Measurements from ENCODE around the gene SLC4A9. TPM values are rescaled to one million over a fixed set of nuclear protein-coding genes. Genes with fewer than 3 reads are reported as not detected.
A peak's percentile ranks its signal among the peaks of the same experiment; 100 is the strongest.
"Not testable (repeated sequence)": the region's sequence is repeated elsewhere in the genome, so short reads cannot be mapped to it uniquely, and the experiment has no call there.

The SLC4A9 gene
- total and polyA plus RNA-seq, 2 experiments from 2014 or later: not detected

DNA sequence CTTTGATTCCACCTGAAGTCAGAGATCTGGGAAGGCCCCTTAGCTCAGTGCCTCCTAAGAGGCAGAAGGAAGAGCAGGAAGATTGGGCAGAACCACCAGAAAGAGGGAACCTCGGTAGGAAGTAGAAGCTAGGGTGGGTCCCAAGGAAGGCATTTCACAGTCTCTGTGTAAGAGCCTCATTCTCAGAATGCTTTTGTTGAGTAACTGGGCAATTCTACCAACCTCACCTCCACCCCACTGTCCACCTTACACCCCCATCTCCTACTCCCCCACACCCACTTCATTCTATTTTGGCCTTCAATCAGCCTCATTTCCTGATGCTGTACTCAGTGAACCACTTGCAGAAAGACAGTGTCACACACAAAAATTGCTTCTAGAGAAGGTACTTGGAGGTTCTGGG, 17.1 kb upstream of the SLC4A9 start:
- Histone ChIP-seq H3K27me3 (peaks cover 10% of the 10 kb centered on the region), H3K4me3 (no peak overlapping the region), H3K27ac (no peak overlapping the region), H3K36me3 (no peaks in the 10 kb centered on the region), H3K9me3 (ENCODE audit: low read depth) (no peaks in the 10 kb centered on the region), H3K4me1 (ENCODE audit: low read depth) (peaks cover 4% of the 10 kb centered on the region)
- TF ChIP-seq, protein P1, sequence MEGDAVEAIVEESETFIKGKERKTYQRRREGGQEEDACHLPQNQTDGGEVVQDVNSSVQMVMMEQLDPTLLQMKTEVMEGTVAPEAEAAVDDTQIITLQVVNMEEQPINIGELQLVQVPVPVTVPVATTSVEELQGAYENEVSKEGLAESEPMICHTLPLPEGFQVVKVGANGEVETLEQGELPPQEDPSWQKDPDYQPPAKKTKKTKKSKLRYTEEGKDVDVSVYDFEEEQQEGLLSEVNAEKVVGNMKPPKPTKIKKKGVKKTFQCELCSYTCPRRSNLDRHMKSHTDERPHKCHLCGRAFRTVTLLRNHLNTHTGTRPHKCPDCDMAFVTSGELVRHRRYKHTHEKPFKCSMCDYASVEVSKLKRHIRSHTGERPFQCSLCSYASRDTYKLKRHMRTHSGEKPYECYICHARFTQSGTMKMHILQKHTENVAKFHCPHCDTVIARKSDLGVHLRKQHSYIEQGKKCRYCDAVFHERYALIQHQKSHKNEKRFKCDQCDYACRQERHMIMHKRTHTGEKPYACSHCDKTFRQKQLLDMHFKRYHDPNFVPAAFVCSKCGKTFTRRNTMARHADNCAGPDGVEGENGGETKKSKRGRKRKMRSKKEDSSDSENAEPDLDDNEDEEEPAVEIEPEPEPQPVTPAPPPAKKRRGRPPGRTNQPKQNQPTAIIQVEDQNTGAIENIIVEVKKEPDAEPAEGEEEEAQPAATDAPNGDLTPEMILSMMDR (IDR thresholded peaks at IDR 0.05; ENCODE audit: low read depth, low read length): no peak
- no peak for DNase-seq (ENCODE audit: low read depth in 1 of 2, low spot score in 1 of 2)

DNA sequence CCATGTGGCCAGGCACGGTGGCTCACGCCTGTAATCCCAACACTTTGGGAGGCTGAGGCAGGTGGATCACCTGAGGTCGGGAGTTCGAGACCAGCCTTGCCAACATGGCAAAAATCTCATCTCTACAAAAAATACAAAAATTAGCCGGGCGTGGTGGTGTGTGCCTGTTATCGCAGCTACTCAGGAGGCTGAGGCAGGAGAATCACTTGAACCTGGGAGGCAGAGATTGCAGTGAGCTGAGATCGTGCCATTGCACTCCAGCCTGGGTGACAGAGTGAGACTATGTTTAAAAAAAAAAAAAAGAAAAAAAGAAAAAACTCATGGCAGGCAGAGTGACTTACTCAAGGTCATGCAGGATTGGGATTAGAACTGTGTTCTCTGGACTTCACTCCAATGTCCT, 16.1 kb upstream of the SLC4A9 start:
- not testable (repeated sequence) for H3K4me1 ChIP-seq (ENCODE audit: low read depth); H3K27me3 ChIP-seq; DNase-seq (ENCODE audit: low read depth in 1 of 2, low spot score in 1 of 2); H3K36me3 ChIP-seq; H3K27ac ChIP-seq; H3K9me3 ChIP-seq (ENCODE audit: low read depth); H3K4me3 ChIP-seq

DNA sequence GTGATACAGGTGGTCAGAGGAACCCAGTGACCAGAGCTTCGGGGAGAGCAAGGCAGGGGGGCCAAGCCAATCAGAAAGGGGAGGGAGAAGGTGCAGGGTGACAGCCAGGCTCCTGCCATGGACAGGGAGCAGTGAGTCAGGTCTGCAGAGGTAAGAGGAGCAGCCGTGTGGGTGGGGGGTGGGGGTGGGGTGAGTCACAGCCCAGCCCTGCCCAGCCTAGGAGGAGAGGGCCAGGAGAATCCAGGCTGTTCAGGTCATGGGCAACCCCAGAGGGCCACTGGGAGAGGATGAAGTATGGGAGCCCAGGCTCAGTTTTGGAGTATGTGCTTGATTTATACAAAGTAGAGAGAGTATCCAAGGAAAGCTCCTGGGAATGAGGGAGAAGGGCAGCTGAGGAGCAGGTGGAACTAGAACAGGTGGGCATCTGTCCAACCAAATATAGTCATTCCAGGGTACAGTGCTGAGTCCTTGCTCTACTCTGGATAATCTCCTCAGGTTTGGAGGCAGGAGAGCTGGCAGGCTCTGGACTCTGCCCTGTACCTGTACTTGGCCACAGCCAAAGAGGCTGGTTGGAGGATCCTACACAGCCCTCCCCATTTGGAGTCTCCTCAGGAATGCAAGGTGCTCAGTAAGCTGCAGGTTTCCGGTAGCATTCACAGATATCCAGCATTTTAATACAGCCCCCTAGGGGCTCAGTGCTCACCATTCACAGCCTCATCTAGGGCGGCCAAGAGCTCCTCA, 15.1 kb upstream of the SLC4A9 start:
- H3K4me1 ChIP-seq (ENCODE audit: low read depth): peaks cover 4% of the 10 kb centered on the region
- no peak overlapping the region for H3K27ac ChIP-seq
- H3K27me3 ChIP-seq: peaks cover 10% of the 10 kb centered on the region
- no peak for DNase-seq (ENCODE audit: low read depth in 1 of 2, low spot score in 1 of 2)
- H3K9me3 ChIP-seq (ENCODE audit: low read depth): no peaks in the 10 kb centered on the region
- H3K36me3 ChIP-seq: no peaks in the 10 kb centered on the region
- H3K4me3 ChIP-seq: peak overlapping the region; percentile 48
- TF ChIP-seq, protein P1 (IDR thresholded peaks at IDR 0.05; ENCODE audit: low read depth, low read length): no peak

DNA sequence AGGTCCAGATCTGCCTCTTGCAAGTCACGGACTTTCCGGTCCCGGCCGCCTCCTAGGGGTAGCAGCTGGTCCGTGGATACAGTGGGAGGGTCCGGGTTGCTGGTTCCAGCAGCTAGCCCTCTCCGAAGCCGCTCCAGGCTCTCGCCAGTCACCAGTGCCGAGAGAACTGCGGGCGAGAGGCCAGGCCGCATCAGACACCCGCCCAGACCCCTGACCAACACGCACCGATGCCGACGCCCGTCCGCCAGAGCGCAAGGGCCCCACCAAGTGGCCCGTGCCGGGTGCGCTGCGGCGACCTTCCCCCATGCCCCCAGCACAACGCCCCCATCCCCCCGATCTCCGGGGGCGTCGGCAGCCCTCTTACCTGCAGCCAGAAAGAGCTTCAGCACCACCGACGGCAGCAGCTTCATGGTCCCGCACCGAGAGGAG, 14.1 kb upstream of the SLC4A9 start:
- Histone ChIP-seq H3K36me3 (no peaks in the 10 kb centered on the region), H3K27ac (peak overlapping the region; percentile 19), H3K4me3 (peak overlapping the region; percentile 48), H3K4me1 (ENCODE audit: low read depth) (peaks cover 4% of the 10 kb centered on the region), H3K9me3 (ENCODE audit: low read depth) (no peaks in the 10 kb centered on the region), H3K27me3 (peaks cover 10% of the 10 kb centered on the region)
- TF ChIP-seq, protein P1 (IDR thresholded peaks at IDR 0.05; ENCODE audit: low read depth, low read length): peak; percentile 36
- DNase-seq (ENCODE audit: low read depth in 1 of 2, low spot score in 1 of 2): peak; percentile 73 to 74

DNA sequence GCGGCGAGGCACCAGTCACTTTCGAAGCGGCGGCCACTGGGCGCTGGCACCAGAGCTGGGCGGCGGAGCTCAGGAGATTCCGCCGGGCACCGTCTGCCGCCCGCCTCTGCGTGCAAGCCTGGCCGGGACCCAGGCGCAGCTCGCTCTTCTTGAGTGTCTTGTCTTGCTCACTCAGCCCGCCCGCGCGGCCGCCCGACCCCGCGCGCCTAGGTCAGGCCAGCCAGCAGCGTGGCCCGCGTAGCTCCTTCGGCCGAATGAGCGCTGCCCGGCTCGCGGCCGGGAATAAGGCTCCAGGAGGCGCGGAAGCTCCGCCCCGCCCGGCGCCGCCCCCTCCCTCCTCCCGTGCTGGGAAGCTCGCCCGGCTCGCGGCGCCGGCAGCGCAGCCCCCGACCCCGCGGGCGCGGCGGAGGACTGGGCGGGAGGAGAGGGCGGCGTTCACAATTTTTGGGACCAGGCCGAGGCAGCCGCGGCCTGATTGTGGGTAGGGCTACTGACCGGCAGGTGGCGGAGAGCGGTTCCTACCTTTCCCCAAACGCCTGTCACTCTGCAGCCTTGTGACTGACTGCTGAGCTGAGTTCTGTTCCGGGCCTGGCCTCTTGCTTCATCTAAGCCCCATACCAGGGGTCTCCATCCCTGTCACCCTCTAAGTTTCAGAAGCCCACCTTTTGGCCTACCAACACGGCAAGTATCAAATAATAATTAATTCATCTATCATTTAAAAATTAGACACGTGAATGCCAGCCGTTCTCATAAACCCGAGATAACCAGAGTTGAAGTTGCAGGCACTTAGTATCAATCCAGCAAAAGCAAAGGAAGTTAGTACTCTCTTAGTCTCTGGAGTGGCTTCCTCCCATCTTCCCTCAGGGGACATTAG, 13.4 kb upstream of the SLC4A9 start, which contains the start of gene HBEGF:
Gene HBEGF (minus strand): TSS at position 256 of the 874 bp plus-strand sequence. CDS start 275 bp downstream, outside the sequence.
- TF ChIP-seq, protein P1 (IDR thresholded peaks at IDR 0.05; ENCODE audit: low read depth, low read length): peak; percentile 39
- peak; percentile 78 to 90 for DNase-seq (ENCODE audit: low read depth in 1 of 2, low spot score in 1 of 2)
- no peaks in the 10 kb centered on the region for H3K36me3 ChIP-seq
- H3K9me3 ChIP-seq (ENCODE audit: low read depth): no peaks in the 10 kb centered on the region
- peak within 1 kb of the TSS; percentile 19 for H3K27ac ChIP-seq
- peak within 1 kb of the TSS; percentile 48 for H3K4me3 ChIP-seq
- H3K27me3 ChIP-seq: peaks cover 10% of the 10 kb centered on the region
- H3K4me1 ChIP-seq (ENCODE audit: low read depth): peaks cover 4% of the 10 kb centered on the region

All from cardiac muscle cell (in vitro differentiated cells and primary cell).